A549 (cell line): ENCODE measurements around the gene ACER3. TPM values are rescaled to one million over a fixed set of nuclear protein-coding genes. Genes with fewer than 3 reads are reported as not detected.
A peak's percentile ranks its signal among the peaks of the same experiment; 100 is the strongest.

Experiments
- ATAC-seq, 2 experiments: fragments of 200-7000 bp in 1 of 2; fragments of >200 bp in 1 of 2; cut with Nextera tagmentation in 1 of 2; cut with Tn5 transposase in 1 of 2; 3 replicates each; pipeline versions ENCODE4 v1.8.0 to v1.9.1; 2018 to 2020; ENCODE audit warnings: mild to moderate bottlenecking in 1 of 2, moderate library complexity in 1 of 2
- CTCF ChIA-PET: fragments of 300-600 bp; sonication (Branson Sonifier 250); formaldehyde crosslinking; extraction: SDS; loops from one replicate; lab custom pipeline; 2021; ENCODE audit warnings: antibody characterized with exemption, inconsistent platforms; lab: Yijun Ruan, JAX
- POLR2A ChIA-PET: fragments of 350-600 bp; formaldehyde crosslinking; extraction: SDS; loops from one replicate; lab custom pipeline; 2021; ENCODE audit warnings: antibody characterized with exemption, inconsistent platforms; lab: Yijun Ruan, JAX
- DNase-seq, 2 experiments: peaks; one replicate each; pipeline versions ENCODE4 v3.0.0 to v3.0.0-alpha.2; 2011 to 2016; ENCODE audit warnings: low read depth in 1 of 2, low spot score in 1 of 2
- FAIRE-seq: peaks from 2 replicates; lab custom pipeline; 2011; peaks lifted over from hg19 to GRCh38; lab: Jason Lieb, UNC
- H3K27ac ChIP-seq, 2 experiments: fragments of >200 bp; sonication (Bioruptor Twin); formaldehyde crosslinking; 3 replicates each; pipeline ENCODE4 v1.5.1; 2016 to 2017
- H3K4me1 ChIP-seq: fragments of >200 bp; sonication (Bioruptor Twin); formaldehyde crosslinking; 3 replicates; pipeline ENCODE4 v1.6.1; 2016
- H3K4me2 ChIP-seq: fragments of >200 bp; sonication (Bioruptor Twin); formaldehyde crosslinking; 3 replicates; pipeline ENCODE4 v1.6.1; 2016
- H3K4me3 ChIP-seq: fragments of >200 bp; sonication (Bioruptor Twin); formaldehyde crosslinking; 3 replicates; pipeline ENCODE4 v1.5.1; 2016
- H3K9me3 ChIP-seq: fragments of >200 bp; sonication (Bioruptor Twin); formaldehyde crosslinking; 3 replicates; pipeline ENCODE4 v1.6.1; 2016
- FOSL2 ChIP-seq, 2 experiments: fragments of 450-650 bp in 1 of 2; fragments of >200 bp in 1 of 2; sonication (Bioruptor Twin) in 1 of 2; formaldehyde crosslinking; IDR thresholded peaks; 2 replicates each; pipeline versions ENCODE4 v1.5.0 to v1.6.1; 2016 to 2020; ENCODE audit warnings: mild to moderate bottlenecking in 1 of 2, moderate library complexity in 1 of 2
- GATA3 ChIP-seq: IDR thresholded peaks from 2 replicates; pipeline ENCODE4 v1.6.1; 2012; ENCODE audit warnings: borderline replicate concordance
- HEYL ChIP-seq: fragments of 250-450 bp; sonication (Bioruptor Pico); IDR thresholded peaks from 2 replicates; pipeline ENCODE4 v1.8.0; 2021; ENCODE audit warnings: mild to moderate bottlenecking, moderate library complexity
- HOXA7 ChIP-seq: fragments of 250-450 bp; sonication (Bioruptor Pico); IDR thresholded peaks from 2 replicates; pipeline ENCODE4 v1.5.0; 2020; ENCODE audit warnings: mild to moderate bottlenecking, moderate library complexity
- HOXB13 ChIP-seq: fragments of 250-450 bp; sonication (Bioruptor Pico); IDR thresholded peaks from 2 replicates; pipeline ENCODE4 v1.5.0; 2020; ENCODE audit warnings: low read depth, mild to moderate bottlenecking, moderate library complexity
- HOXB5 ChIP-seq: fragments of 250-450 bp; sonication (Bioruptor Pico); IDR thresholded peaks from 2 replicates; pipeline ENCODE4 v1.5.0; 2020; ENCODE audit warnings: mild to moderate bottlenecking, moderate library complexity
- JUN ChIP-seq, 2 experiments: fragments of >200 bp; sonication (Bioruptor Twin); formaldehyde crosslinking; IDR thresholded peaks; 2 replicates in 1 of 2; 3 replicates in 1 of 2; pipeline ENCODE4 v1.6.1; 2016 to 2017
- JUNB ChIP-seq: fragments of >200 bp; sonication (Bioruptor Twin); formaldehyde crosslinking; IDR thresholded peaks from 2 replicates; pipeline ENCODE4 v1.6.1; 2016
- KDM5A ChIP-seq: fragments of 200-600 bp; sonication (generic); IDR thresholded peaks from 2 replicates; pipeline ENCODE4 v1.6.1; 2016; ENCODE audit warnings: antibody characterized with exemption, mild to moderate bottlenecking
- MAFK ChIP-seq: fragments of 450-650 bp; IDR thresholded peaks from 2 replicates; pipeline ENCODE4 v1.6.1; 2014; ENCODE audit not compliant: partially characterized antibody
- MAX ChIP-seq: IDR thresholded peaks from 2 replicates; pipeline ENCODE4 v1.6.1; 2012
- NR3C1 ChIP-seq: fragments of >200 bp; sonication (Bioruptor Twin); formaldehyde crosslinking; IDR thresholded peaks from 3 replicates; pipeline ENCODE4 v1.6.1; 2017
- PBX3 ChIP-seq: IDR thresholded peaks from 2 replicates; pipeline ENCODE4 v1.6.1; 2012
- PHF8 ChIP-seq: fragments of 200-600 bp; sonication (generic); IDR thresholded peaks from 2 replicates; pipeline ENCODE4 v1.6.1; 2016; ENCODE audit warnings: low read depth, mild to moderate bottlenecking, antibody characterized with exemption, moderate library complexity, borderline replicate concordance
- POLR2AphosphoS2 ChIP-seq: conservative IDR thresholded peaks from 2 replicates; pipeline ENCODE4 v1.6.1; 2012; ENCODE audit warnings: low read length, improper control_type of control experiment, inconsistent platforms
- RAD21 ChIP-seq, 2 experiments: fragments of >200 bp in 1 of 2; sonication (Bioruptor Twin) in 1 of 2; formaldehyde crosslinking in 1 of 2; IDR thresholded peaks in 1 of 2; conservative IDR thresholded peaks in 1 of 2; 2 replicates in 1 of 2; 3 replicates in 1 of 2; pipeline ENCODE4 v1.6.1; 2012 to 2018; ENCODE audit warnings: inconsistent platforms in 1 of 2
- RCOR1 ChIP-seq: fragments of 150-350 bp; IDR thresholded peaks from 2 replicates; pipeline ENCODE4 v1.6.1; 2014; ENCODE audit warnings: antibody characterized with exemption, low read length, low read depth
- REST ChIP-seq: fragments of 200-600 bp; sonication (generic); IDR thresholded peaks from 2 replicates; pipeline ENCODE4 v1.6.1; 2016; ENCODE audit warnings: antibody characterized with exemption, mild to moderate bottlenecking, moderate library complexity
- ZFP36 ChIP-seq: fragments of 450-650 bp; IDR thresholded peaks from 2 replicates; pipeline ENCODE4 v1.6.1; 2014; ENCODE audit warnings: borderline replicate concordance; ENCODE audit not compliant: partially characterized antibody
- ZSCAN20 ChIP-seq: fragments of 250-450 bp; sonication (Bioruptor Pico); IDR thresholded peaks from 2 replicates; pipeline ENCODE4 v1.8.0; 2022; ENCODE audit warnings: mild to moderate bottlenecking, moderate library complexity
- WGBS: methylation state at CpG from one replicate; pipeline ENCODE4 v1.1.6; 2017; ENCODE audit errors: missing lambda C conversion rate; 5-methylcytosine and 5-hydroxymethylcytosine counted together
- polyA plus RNA-seq, 4 experiments: library from polyadenylated mRNA; depleted of rRNA in 3 of 4; stranded (reverse); fragments of >200 nt; fragmentation: RNase III in 1 of 4; extraction: RNeasy Plus Mini Kit Qiagen cat#74134 plus additional on column Dnase treatment in 1 of 4; gene quantifications; 2 replicates in 3 of 4; 3 replicates in 1 of 4; pipeline ENCODE4 v1.2.3, GENCODE V29; 2011 to 2017
- TF ChIP-seq, protein P1 (sequence below): fragments of 150-350 bp; IDR thresholded peaks from 2 replicates; pipeline ENCODE4 v1.6.1; 2014; ENCODE audit warnings: low read depth, mild to moderate bottlenecking, low read length
- TF ChIP-seq, protein P2 (sequence below): IDR thresholded peaks from 2 replicates; pipeline ENCODE4 v1.6.1; 2012; ENCODE audit warnings: low read depth, borderline replicate concordance

The ACER3 gene
- polyA plus RNA-seq, 2 of the 4 experiments (the other 2 are of a cell fraction), result 16.0 to 46.6 TPM

DNA sequence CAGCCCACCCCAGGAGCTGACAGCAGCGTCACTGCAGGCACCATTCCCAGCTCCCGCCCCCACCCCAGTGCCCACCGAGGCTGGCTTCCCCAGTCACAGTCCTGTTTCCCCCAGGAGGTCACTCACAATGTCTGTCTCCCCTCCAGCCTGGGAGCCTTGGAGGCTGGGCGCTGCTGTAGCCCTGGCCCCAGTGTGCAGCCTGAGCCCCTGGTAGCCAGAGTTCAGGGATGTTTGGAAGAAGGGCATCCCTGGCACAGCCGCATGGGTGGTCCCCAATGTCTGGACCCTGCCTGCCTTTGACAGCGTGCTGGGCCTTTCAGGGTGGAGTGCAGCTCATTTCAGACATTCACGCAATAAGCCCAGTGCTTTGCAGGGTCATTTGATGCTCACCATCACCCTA is 210.4 kb downstream of the ACER3 start:
- Histone ChIP-seq H3K9me3 (no peaks in the 10 kb centered on the region), H3K4me1 (peaks cover 50% of the 10 kb centered on the region), H3K27ac (no peak overlapping the region), H3K4me2 (no peak overlapping the region), H3K4me3 (no peak overlapping the region)
- POLR2A ChIA-PET, result no interaction called here
- TF ChIP-seq, protein P1, sequence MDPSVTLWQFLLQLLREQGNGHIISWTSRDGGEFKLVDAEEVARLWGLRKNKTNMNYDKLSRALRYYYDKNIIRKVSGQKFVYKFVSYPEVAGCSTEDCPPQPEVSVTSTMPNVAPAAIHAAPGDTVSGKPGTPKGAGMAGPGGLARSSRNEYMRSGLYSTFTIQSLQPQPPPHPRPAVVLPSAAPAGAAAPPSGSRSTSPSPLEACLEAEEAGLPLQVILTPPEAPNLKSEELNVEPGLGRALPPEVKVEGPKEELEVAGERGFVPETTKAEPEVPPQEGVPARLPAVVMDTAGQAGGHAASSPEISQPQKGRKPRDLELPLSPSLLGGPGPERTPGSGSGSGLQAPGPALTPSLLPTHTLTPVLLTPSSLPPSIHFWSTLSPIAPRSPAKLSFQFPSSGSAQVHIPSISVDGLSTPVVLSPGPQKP, result no peak
- TF ChIP-seq MAX (no peak), JUNB (no peak), PHF8 (no peak), HOXB13 (CRISPR knock-in tag) (no peak), ZSCAN20 (CRISPR knock-in tag) (no peak), HOXB5 (no peak), FOSL2 (IDR thresholded peaks at IDR 0.05) (no peak), FOSL2 (CRISPR knock-in tag; IDR thresholded peaks at IDR 0.05) (no peak), KDM5A (no peak), NR3C1 (no peak), ZFP36 (no peak), RCOR1 (no peak), POLR2AphosphoS2 (no peak), PBX3 (no peak), GATA3 (no peak), RAD21 (conservative IDR thresholded peaks at IDR 0.05 in 1 of 2, IDR thresholded peaks at IDR 0.05 in 1 of 2) (no peak), JUN (IDR thresholded peaks at IDR 0.05) (no peak)
- TF ChIP-seq, protein P2, sequence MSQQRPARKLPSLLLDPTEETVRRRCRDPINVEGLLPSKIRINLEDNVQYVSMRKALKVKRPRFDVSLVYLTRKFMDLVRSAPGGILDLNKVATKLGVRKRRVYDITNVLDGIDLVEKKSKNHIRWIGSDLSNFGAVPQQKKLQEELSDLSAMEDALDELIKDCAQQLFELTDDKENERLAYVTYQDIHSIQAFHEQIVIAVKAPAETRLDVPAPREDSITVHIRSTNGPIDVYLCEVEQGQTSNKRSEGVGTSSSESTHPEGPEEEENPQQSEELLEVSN, result no peak
- 96% methylated on average over 4 of the region's 7 CpGs for WGBS
- no peak for ATAC-seq
- CTCF ChIA-PET, result interaction anchor here (0.7 to 4.1 kb wide), 6 partner anchors 8 to 349 kb away, joined by 3 to 29 read pairs (median 4); no protein-coding TSS in a partner anchor
- FAIRE-seq, result no peak
- DNase-seq, result no peak

DNA sequence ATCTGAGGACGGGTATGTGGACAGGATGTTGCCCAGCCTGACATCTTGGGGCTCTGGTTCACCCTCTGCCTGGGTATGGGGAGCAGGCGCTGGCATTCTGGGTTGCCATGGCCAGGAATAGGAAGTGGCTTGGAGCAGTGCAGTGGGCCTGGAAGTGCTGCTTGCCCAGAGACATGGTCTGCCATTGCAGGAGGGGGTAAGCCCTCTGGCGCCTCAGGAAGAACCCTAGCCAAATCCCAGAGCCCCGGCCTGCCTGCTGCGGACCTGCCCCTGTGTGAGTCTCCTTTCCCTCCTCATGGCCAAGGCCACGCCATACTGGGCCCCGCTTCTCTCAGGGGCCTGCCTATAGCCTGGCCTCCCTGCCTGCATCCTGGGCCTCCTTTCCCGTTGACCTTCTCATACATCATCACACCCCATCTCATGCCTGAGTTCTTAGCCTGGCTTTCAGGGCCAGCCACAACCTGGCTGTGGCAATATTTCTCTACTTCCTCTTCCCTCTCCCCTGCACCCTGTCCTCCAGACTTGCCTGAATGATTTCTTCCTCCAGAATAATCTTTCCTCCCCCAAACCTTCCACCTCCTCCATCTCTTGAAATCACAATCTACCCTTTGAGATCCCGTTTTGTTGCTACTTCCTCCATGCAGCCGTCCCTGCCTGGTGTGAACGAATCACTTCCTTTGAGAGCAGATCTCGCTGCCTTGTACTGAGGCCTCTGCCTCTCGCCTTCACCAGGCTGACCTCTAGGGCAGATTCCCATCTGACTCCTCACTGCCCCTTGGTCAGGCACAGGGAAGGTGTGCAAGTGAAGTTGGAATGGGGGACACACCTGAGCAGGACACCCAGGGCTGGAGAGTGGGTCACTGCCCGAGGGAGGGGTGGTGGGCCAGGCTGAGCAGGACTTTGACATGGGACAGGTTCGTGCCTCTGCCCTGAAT is 211.2 kb downstream of the ACER3 start:
- FAIRE-seq, result no peak
- peaks cover 49% of the 10 kb centered on the region for H3K4me1 ChIP-seq
- ChIA-PET CTCF (interaction anchor here (0.7 to 4.5 kb wide), 6 partner anchors 10 to 350 kb away, joined by 3 to 50 read pairs (median 8); no protein-coding TSS in a partner anchor), POLR2A (no interaction called here)
- H3K9me3 ChIP-seq, result no peaks in the 10 kb centered on the region
- H3K4me3 ChIP-seq, result no peak overlapping the region
- DNase-seq, result no peak
- TF ChIP-seq HEYL (no peak), HOXB13 (CRISPR knock-in tag) (no peak), HOXB5 (no peak), JUNB (no peak), HOXA7 (no peak), MAFK (no peak), REST (no peak)
- TF ChIP-seq, protein P2, result no peak
- 73% methylated on average over 15 of the region's 15 CpGs for WGBS
- peak overlapping the region; percentile 60; the same call in 1 of the 3 replicates for H3K4me2 ChIP-seq
- no peak for ATAC-seq
- H3K27ac ChIP-seq, result peak overlapping the region; percentile 81 to 83; a peak in 5 of 6 replicates
